Endodermal cell (in vitro differentiated cells): ENCODE results near the gene CNOT4. TPM values are rescaled to one million over a fixed set of nuclear protein-coding genes. Genes with fewer than 3 reads are reported as not detected.

Source experiments
- DNase-seq: peaks from one replicate; pipeline ENCODE4 v3.0.0-alpha.2; 2017
- H3K27ac ChIP-seq: 2 replicates; pipeline ENCODE4 v1.5.1; 2013; ENCODE audit warnings: mild to moderate bottlenecking, low read depth, low read length, moderate library complexity
- H3K27me3 ChIP-seq: 2 replicates; pipeline ENCODE4 v1.6.1; 2013; ENCODE audit warnings: mild to moderate bottlenecking, low read length, moderate library complexity; ENCODE audit not compliant: insufficient read depth, control insufficient read depth, poor library complexity, severe bottlenecking
- H3K36me3 ChIP-seq: 2 replicates; pipeline ENCODE4 v1.7.0; 2013; ENCODE audit warnings: mild to moderate bottlenecking, low read length, moderate library complexity; ENCODE audit not compliant: control insufficient read depth, insufficient read depth
- H3K4me1 ChIP-seq: one replicate; pipeline ENCODE4 v1.7.0; 2013; ENCODE audit warnings: low read length; ENCODE audit not compliant: control insufficient read depth, insufficient read depth
- H3K4me3 ChIP-seq: 2 replicates; pipeline ENCODE4 v1.5.1; 2013; ENCODE audit warnings: mild to moderate bottlenecking, low read length, moderate library complexity
- H3K9ac ChIP-seq: 2 replicates; pipeline ENCODE4 v1.6.1; 2013; ENCODE audit warnings: mild to moderate bottlenecking, low read length, moderate library complexity; ENCODE audit not compliant: poor library complexity, severe bottlenecking; ENCODE audit errors: extremely low read depth
- H3K9me3 ChIP-seq: 2 replicates; pipeline ENCODE4 v1.6.1; 2013; ENCODE audit warnings: mild to moderate bottlenecking, low read length, moderate library complexity; ENCODE audit not compliant: control insufficient read depth
- H3K27ac Mint-ChIP-seq: 2 replicates; pipeline ENCODE4 v1.8.0; 2020; ENCODE audit warnings: mixed read lengths
- H3K27me3 Mint-ChIP-seq: 2 replicates; pipeline ENCODE4 v1.8.0; 2021; ENCODE audit warnings: mild to moderate bottlenecking, mixed read lengths; ENCODE audit not compliant: insufficient read depth
- H3K36me3 Mint-ChIP-seq: 2 replicates; pipeline ENCODE4 v1.8.0; 2020; ENCODE audit warnings: low read depth, mixed read lengths
- H3K4me1 Mint-ChIP-seq: 2 replicates; pipeline ENCODE4 v1.8.0; 2020; ENCODE audit warnings: mixed read lengths
- H3K4me3 Mint-ChIP-seq: 2 replicates; pipeline ENCODE4 v1.8.0; 2020; ENCODE audit warnings: mild to moderate bottlenecking, moderate library complexity, mixed read lengths
- H3K9me3 Mint-ChIP-seq: 2 replicates; pipeline ENCODE4 v1.8.0; 2020; ENCODE audit warnings: mild to moderate bottlenecking, mixed read lengths
- CTCF ChIP-seq: fragments of 200-600 bp; sonication (generic); conservative IDR thresholded peaks from 2 replicates; pipeline ENCODE4 v1.5.0; 2021; ENCODE audit warnings: antibody characterized with exemption, mild to moderate bottlenecking
- WGBS, 2 experiments: methylation state at CpG; one replicate each; pipeline versions ENCODE4 v1.1.5 to v1.1.7; 2013; ENCODE audit warnings: missing lambda C conversion rate in 2 of 2, mixed read lengths in 1 of 2; ENCODE audit not compliant: insufficient coverage in 1 of 2, insufficient read length in 1 of 2; 5-methylcytosine and 5-hydroxymethylcytosine counted together
- total RNA-seq, 2 donors: library from RNA; stranded (reverse); fragmentation: NEBNext Ultra II Directional in 1 of 2; extraction: Animal tissue kit (Norgen Biotek cat#: 25700) in 1 of 2; gene quantifications; 2 replicates in 1 of 2; 3 replicates in 1 of 2; pipeline ENCODE4 v1.2.1, GENCODE V29; 2021

The CNOT4 gene
- total RNA-seq, 2 donors from 2014 or later: 22.7 to 23.8 TPM

GRCh38 chr7:135427166-135427565 is 82.7 kb downstream of the CNOT4 start:
- H3K36me3 Mint-ChIP-seq: peaks cover 2% of the 10 kb centered on the region
- Histone ChIP-seq H3K9ac (no peak overlapping the region), H3K27ac (no peak overlapping the region), H3K27me3 (no peaks in the 10 kb centered on the region), H3K4me1 (no peaks in the 10 kb centered on the region), H3K9me3 (no peaks in the 10 kb centered on the region), H3K36me3 (no peaks in the 10 kb centered on the region), H3K4me3 (no peak overlapping the region)
- no peak overlapping the region for H3K4me3 Mint-ChIP-seq
- no peaks in the 10 kb centered on the region for H3K27me3 Mint-ChIP-seq
- DNase-seq: no peak
- peaks cover 4% of the 10 kb centered on the region for H3K4me1 Mint-ChIP-seq
- no peaks in the 10 kb centered on the region for H3K9me3 Mint-ChIP-seq
- no peak overlapping the region for H3K27ac Mint-ChIP-seq
- TF ChIP-seq CTCF: no peak

- peaks cover 9% of the 10 kb centered on the region for H3K4me1 Mint-ChIP-seq
- H3K27me3 Mint-ChIP-seq: peaks cover under 1% of the 10 kb centered on the region
- TF ChIP-seq CTCF: no peak
- H3K27ac Mint-ChIP-seq: no peak overlapping the region
- Histone ChIP-seq H3K4me1 (no peaks in the 10 kb centered on the region), H3K27ac (no peak overlapping the region), H3K27me3 (no peaks in the 10 kb centered on the region), H3K4me3 (no peak overlapping the region), H3K9me3 (no peaks in the 10 kb centered on the region), H3K36me3 (no peaks in the 10 kb centered on the region), H3K9ac (no peak overlapping the region)
- no peak overlapping the region for H3K4me3 Mint-ChIP-seq
- H3K9me3 Mint-ChIP-seq: no peaks in the 10 kb centered on the region
- H3K36me3 Mint-ChIP-seq: peaks cover under 1% of the 10 kb centered on the region
- 87% methylated on average over 2 of the region's 2 CpGs; no CpG with 5 or more reads in 1 of the 2 experiments for WGBS, 2 experiments
- no peak for DNase-seq
Measured at GRCh38 chr7:135425036-135425435, 84.9 kb downstream of the CNOT4 start.

- Mint-ChIP-seq H3K36me3 (peaks cover 2% of the 10 kb centered on the region), H3K9me3 (no peaks in the 10 kb centered on the region), H3K4me1 (peaks cover 25% of the 10 kb centered on the region), H3K27me3 (peaks cover 2% of the 10 kb centered on the region), H3K4me3 (no peak overlapping the region), H3K27ac (no peak overlapping the region)
- no peak for DNase-seq
- 95 to 96% methylated on average over 4 of the region's 4 CpGs for WGBS, 2 experiments
- H3K36me3 ChIP-seq: no peaks in the 10 kb centered on the region
- no peak overlapping the region for H3K4me3 ChIP-seq
- no peak overlapping the region for H3K9ac ChIP-seq
- no peaks in the 10 kb centered on the region for H3K9me3 ChIP-seq
- no peak overlapping the region for H3K27ac ChIP-seq
- no peaks in the 10 kb centered on the region for H3K27me3 ChIP-seq
- no peaks in the 10 kb centered on the region for H3K4me1 ChIP-seq
- no peak for TF ChIP-seq CTCF
Measured at GRCh38 chr7:135420786-135421185, 89.1 kb downstream of the CNOT4 start.
